ENCODE data around the gene NHSL2.

NHSL2 gene

DNA sequence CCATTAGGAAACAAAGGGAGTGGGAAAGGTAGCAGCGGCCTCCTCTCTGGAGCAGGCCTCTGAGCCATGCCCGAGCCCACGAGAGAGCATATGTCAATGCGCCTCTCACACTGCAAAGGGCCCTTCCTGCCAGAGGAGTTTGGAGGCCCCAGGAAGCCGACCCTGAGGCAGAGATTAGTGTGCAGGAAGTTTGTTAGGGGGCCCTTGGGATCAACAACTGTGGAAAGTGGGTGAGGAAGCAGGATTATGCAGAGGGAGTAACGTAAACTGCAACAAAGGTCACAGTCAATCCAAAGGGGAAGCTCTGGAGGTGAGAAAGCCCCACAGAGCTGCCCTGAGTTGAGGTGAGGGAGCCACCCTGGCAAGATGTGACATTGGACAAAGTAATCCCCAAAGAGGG is 203.7 kb downstream of the NHSL2 start:
- H3K4me3 ChIP-seq (ENCODE audit: low read depth, low read length) = no peak overlapping the region
- DNase-seq (ENCODE audit: low read depth) = no peak
- TF ChIP-seq, protein P1, sequence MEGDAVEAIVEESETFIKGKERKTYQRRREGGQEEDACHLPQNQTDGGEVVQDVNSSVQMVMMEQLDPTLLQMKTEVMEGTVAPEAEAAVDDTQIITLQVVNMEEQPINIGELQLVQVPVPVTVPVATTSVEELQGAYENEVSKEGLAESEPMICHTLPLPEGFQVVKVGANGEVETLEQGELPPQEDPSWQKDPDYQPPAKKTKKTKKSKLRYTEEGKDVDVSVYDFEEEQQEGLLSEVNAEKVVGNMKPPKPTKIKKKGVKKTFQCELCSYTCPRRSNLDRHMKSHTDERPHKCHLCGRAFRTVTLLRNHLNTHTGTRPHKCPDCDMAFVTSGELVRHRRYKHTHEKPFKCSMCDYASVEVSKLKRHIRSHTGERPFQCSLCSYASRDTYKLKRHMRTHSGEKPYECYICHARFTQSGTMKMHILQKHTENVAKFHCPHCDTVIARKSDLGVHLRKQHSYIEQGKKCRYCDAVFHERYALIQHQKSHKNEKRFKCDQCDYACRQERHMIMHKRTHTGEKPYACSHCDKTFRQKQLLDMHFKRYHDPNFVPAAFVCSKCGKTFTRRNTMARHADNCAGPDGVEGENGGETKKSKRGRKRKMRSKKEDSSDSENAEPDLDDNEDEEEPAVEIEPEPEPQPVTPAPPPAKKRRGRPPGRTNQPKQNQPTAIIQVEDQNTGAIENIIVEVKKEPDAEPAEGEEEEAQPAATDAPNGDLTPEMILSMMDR (IDR thresholded peaks at IDR 0.05; ENCODE audit: control insufficient read depth, extremely low read depth, insufficient read depth) = no peak

- H3K4me3 ChIP-seq (ENCODE audit: low read depth, low read length) = no peak overlapping the region
- TF ChIP-seq, protein P1 (IDR thresholded peaks at IDR 0.05; ENCODE audit: control insufficient read depth, extremely low read depth, insufficient read depth) = no peak
- DNase-seq (ENCODE audit: low read depth) = no peak
Measured at GRCh38 chrX:72114807-72115206, 204.2 kb downstream of the NHSL2 start.

- no peak for DNase-seq (ENCODE audit: low read depth)
- no peak overlapping the region for H3K4me3 ChIP-seq (ENCODE audit: low read depth, low read length)
- TF ChIP-seq, protein P1 (IDR thresholded peaks at IDR 0.05; ENCODE audit: control insufficient read depth, extremely low read depth, insufficient read depth) = no peak
Measured at GRCh38 chrX:72115380-72115779, 204.7 kb downstream of the NHSL2 start.

GRCh38 chrX:72117636-72118210 is 207.1 kb downstream of the NHSL2 start:
- H3K4me3 ChIP-seq (ENCODE audit: low read depth, low read length) = no peak overlapping the region
- TF ChIP-seq, protein P1 (IDR thresholded peaks at IDR 0.05; ENCODE audit: control insufficient read depth, extremely low read depth, insufficient read depth) = no peak
- DNase-seq (ENCODE audit: low read depth) = no peak

GRCh38 chrX:72120837-72121236 is 210.2 kb downstream of the NHSL2 start:
- TF ChIP-seq, protein P1 (IDR thresholded peaks at IDR 0.05; ENCODE audit: control insufficient read depth, extremely low read depth, insufficient read depth) = no peak
- DNase-seq (ENCODE audit: low read depth) = no peak
- no peak overlapping the region for H3K4me3 ChIP-seq (ENCODE audit: low read depth, low read length)

DNA sequence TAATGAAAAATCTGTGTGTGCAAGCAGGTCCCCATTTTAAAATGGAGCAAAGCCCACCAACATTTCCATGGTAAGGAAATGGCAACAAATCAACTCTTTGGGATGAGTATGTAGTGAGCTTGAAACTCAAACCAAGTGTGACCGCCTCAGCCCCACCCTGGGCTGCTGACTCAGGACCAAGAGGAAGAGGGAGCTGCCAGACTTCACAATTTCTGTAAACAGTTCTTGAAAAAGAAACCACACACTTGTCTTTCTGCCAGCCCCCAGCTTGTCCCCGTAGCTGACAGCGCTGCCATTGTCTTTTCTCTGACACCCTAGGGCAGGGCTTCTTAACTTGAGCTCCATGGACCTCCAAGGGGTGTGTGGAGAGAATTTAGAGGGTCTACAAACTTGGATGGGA is 210.7 kb downstream of the NHSL2 start:
- TF ChIP-seq, protein P1 (IDR thresholded peaks at IDR 0.05; ENCODE audit: control insufficient read depth, extremely low read depth, insufficient read depth) = no peak
- no peak for DNase-seq (ENCODE audit: low read depth)

More for the DNA sequence above, 210.7 kb downstream of the NHSL2 start:
- no peak overlapping the region for H3K4me3 ChIP-seq (ENCODE audit: low read depth, low read length)

All from LNCaP clone FGC (cell line).